ENCODE measurements around the gene COL6A3.

DNA sequence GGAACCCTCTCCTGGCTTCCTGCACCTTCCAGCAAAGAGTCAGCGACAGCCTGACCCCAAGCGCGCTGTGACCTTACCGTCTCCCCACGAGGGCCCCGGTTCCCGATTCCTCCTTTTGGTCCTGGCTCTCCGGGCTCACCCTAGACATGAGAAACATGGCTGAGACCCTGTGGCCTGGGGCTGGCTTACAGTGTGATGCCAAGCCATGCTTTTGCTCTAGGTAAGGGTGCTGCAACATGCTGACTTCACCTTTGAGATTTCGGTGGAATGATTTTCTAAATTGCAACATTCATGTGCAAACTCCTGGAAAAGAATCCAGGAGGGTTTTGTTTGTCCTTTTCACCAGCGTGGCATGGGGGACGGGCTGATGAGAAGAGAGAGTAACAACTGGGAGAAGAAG, 63.9 kb downstream of the COL6A3 start:
- TF ChIP-seq EZH2 (IDR thresholded peaks at IDR 0.05; ENCODE audit: low read length, missing control alignments) (no peak), CTCF (conservative IDR thresholded peaks at IDR 0.05 in 1 of 2, IDR thresholded peaks at IDR 0.05 in 1 of 2; ENCODE audit: low read depth in 1 of 2, low read length in 2 of 2) (no peak)
